Left colon (tissue), 2 donors: ENCODE measurements around the gene PRKAB1. TPM values are rescaled to one million over a fixed set of nuclear protein-coding genes. Genes with fewer than 3 reads are reported as not detected.
"Not testable (repeated sequence)": the region's sequence is repeated elsewhere in the genome, so short reads cannot be mapped to it uniquely, and the experiment has no call there.

Experiments
- ATAC-seq: fragments of 200-7000 bp; cut with Tn5 transposase; one replicate; pipeline ENCODE4 v1.9.1; 2020; ENCODE audit warnings: mild to moderate bottlenecking, moderate library complexity
- DNase-seq, 2 donors: peaks; one replicate each; pipeline ENCODE4 v3.0.0-alpha.2; 2020
- intact Hi-C, 2 donors: fragments of 100-400 bp; cut with DNase I in 1 of 2; cut with micrococcal nuclease in 1 of 2; formaldehyde crosslinking; loops; one replicate each; pipeline versions ENCODE4 v1.11.2 to v1.14.0; 2022; cut with DNase I, micrococcal nuclease
- total RNA-seq, 2 donors: library from RNA; stranded (reverse); fragmentation: NEBNext Ultra II Directional; extraction: Animal tissue kit (Norgen Biotek cat#: 25700); gene quantifications; one replicate each; pipeline ENCODE4 v1.2.1, GENCODE V29; 2021
- donor health status: DM: no; HTN: no; CAD: no.
- donor health status: DM: yes; HTN: yes; CAD: no.

PRKAB1 gene
- total RNA-seq, 2 donors from 2014 or later, result 62.2 to 111 TPM

DNA sequence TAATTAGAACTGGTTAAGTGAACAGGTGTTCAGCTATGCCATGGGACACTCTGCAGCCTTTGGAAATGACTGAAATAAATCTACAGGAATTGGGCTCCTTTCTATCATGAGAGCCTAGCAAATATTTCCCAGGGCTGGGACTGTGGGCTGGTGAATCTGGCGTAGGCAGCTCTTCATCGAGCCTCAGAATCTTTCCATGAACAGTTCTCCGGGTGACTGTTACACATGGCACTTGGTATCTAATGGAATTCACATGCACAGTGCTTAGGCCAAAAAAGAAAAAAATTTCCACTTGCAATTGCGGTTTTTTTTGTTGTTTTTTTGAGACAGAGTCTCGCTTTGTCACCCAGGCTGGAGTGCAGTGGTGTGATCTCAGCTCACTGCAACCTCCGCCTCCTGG is 32.1 kb downstream of the PRKAB1 start:
- intact Hi-C loops, result no loop called here
- ATAC-seq, result no peak
- DNase-seq, result no peak

DNA sequence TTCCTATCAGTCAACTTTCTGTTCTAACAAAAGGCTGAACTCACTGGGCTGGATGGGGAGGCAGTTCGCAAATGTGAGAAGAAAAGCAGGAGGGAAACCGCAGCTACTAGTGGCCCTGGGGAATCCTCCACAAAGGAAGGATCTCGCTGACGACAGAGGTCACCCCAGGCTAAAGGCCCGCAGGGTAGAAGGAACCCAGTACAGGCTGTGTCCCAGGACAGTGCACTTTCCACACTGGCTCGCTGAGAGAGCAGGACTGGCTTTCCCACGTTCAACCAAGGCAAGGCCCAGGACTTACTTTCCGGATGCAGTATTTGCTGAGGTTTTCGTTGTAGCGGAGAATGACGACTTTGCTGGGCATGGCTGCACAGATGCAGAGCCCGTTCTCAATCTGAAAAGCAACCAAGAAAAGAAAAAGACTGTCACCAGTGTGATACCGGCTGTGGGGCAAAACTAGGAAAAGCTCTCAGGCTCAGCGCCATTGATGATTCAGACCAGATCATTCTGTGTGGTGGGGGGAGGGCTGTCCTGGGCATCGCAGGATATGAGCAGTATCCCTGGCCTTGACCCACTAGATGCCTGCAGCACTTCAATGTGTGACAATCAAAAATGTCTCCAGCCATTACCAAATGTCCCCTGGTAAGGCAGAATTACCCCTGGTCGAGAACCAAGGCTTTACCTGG is 36.3 kb downstream of the PRKAB1 start:
- DNase-seq, result no peak
- ATAC-seq, result no peak
- intact Hi-C loops, result no loop called here

DNA sequence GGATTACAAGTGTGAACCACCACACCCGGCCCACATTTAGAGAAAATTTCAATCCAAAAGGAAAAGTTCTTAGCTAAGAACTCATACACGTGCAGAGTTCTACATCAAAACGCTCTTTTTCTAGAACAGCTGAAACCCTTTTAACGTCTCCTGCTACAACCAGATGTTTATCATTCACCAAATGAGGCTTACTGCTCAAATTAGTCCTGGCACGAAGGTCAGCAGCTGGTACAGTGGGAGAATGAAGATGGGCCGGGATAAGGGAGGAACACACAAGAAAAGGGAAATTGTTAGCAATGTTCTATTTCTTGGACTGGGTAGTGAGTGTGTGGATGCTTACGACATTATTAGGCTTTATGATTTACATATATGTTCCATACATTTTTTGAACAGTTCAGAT is 37.2 kb downstream of the PRKAB1 start:
- intact Hi-C loops, result no loop called here

DNA sequence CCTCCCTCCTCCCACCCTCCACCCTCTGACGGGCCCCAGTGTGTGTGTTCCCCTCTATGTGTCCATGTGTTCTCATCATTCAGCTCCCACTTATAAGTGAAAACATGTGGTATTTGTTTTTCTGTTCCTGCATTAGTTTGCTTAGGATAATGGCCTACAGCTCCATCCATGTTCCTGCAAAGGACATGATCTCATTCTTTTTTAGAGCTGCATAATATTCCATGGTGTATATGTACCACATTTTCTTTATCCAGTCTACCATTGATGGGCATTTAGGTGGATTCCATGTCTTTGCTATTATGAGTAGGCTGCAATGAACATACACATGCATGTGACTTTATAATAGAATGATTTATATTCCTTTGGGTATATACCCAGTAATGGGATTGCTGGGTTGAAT is 38.5 kb downstream of the PRKAB1 start:
- ATAC-seq, intact Hi-C loops, DNase-seq: not testable (repeated sequence)

More for the DNA sequence above, 37.2 kb downstream of the PRKAB1 start:
- no peak for ATAC-seq
- DNase-seq, result no peak

GRCh38 chr12:119710374-119710964 is 42.5 kb downstream of the PRKAB1 start:
- intact Hi-C loops, result no loop called here
- no peak for ATAC-seq
- DNase-seq, result no peak

DNA sequence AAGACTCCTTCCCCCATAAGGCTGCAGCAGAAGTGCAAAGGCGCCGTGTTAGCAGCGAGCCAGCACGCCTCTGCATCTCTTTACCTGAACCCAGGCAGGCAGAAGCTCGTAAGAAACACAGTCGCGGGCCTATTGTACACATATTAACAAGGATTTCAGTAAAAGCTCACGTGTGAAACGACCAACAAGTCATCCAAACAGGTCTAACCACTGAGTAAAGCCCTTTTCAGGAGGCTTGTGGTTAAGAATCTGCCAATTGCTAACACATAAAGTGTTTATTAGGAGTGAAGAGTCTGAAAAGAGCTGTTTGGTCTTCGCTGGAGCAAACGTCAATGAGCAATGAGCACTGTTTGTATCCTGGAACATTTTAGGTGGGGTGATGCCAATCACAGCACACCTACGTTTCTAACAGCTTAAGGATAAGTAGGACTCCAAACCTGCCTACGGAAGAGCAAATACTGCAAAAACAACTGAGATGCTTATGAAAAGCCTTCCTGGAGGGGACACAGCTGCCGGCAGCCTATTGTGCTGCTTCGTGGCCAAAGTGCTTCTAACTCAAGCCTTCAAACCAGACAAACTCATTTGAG is 43.1 kb downstream of the PRKAB1 start:
- intact Hi-C loops, result no loop called here
- no peak for ATAC-seq
- no peak for DNase-seq

DNA sequence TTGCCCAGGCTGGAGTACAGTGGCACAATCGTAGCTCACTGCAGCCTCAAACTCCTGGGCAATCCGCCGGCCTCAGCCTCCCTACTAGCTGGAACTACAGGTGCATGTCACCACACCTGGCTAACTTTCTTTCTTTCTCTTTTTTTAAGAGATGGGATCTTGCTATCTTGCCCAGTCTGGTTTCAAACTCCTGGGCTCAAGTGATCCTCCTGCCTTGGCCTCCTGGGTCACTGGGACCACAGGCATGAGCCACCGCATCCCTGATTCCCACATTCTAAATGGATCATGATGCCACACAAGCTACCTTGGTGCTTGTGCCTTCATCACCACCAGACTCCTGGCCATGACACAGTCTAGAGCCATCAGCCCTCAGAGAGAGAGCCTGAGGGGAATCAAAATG is 43.8 kb downstream of the PRKAB1 start:
- ATAC-seq (no peak), DNase-seq (no peak)
- intact Hi-C loops, result no loop called here

DNA sequence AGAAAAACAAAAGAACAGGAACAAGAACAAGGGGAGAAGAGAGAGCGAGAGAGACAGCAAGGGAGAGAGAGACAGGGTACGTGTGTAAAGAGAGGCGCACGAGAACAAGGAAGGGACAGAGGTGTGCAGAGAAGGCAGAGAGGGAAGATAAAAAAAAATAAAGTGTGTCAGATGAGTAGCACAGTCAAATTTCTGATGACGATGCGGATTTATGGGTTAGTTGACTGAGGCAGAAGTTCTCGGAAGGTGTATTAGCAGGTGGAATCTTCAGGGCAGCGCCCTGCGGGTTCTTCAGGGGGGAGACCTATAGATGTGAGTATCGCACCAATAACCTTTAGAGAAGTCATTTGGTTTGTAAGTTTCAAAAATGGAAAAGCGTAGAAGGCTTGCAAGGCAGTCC is 44.8 kb downstream of the PRKAB1 start:
- DNase-seq (no peak), ATAC-seq (no peak)
- intact Hi-C loops, result no loop called here

- ATAC-seq (no peak), DNase-seq (no peak)
- intact Hi-C loops, result no loop called here
Observed at GRCh38 chr12:119713551-119714031, 45.7 kb downstream of the PRKAB1 start.

- intact Hi-C loops, result no loop called here
- DNase-seq, result no peak
- ATAC-seq, result no peak
Observed at GRCh38 chr12:119714614-119715267, 46.8 kb downstream of the PRKAB1 start.

GRCh38 chr12:119715268-119715620 is 47.3 kb downstream of the PRKAB1 start:
- DNase-seq (no peak), ATAC-seq (no peak)
- intact Hi-C loops, result no loop called here

DNA sequence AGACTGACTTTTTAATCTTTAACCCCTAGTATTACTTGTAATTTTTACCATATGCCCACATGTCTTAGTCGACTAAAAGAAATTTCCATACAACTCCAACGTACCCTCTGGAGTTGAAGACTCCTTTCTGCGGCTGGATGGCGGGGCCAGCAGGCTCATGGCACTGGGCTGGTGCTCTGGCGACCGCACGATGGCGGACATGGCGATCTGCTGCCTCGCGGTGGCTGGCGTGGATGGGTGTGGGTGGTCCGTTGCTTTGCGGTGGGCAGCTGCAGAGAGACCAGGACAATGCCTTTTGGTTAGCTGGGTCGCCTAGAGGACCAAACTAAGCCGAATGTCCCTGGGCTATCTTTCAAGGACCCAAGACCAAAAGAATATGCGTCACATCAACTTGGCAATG is 50.2 kb downstream of the PRKAB1 start:
- intact Hi-C loops, result no loop called here
- ATAC-seq, result no peak
- DNase-seq, result no peak

DNA sequence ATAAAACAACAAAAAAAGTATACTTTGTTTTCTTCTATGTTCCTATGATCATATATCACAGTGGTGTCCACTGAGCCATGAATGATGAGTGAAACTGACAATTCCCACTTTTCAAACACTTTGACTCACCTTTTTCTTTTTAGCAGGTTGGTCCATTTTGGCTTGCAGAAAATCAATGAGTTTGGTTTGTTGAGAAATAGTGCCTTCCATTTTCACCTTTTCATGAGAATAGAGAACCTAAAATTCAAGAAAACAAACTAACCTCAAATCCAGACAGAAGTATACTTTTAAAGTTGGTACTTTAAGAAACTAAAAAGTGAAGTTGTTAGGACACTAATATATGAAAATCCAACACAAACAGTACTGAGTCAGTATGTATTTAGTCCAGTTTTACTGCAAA is 52.4 kb downstream of the PRKAB1 start:
- no peak for ATAC-seq
- intact Hi-C loops, result no loop called here
- no peak for DNase-seq

GRCh38 chr12:119721306-119721705 is 53.4 kb downstream of the PRKAB1 start:
- intact Hi-C loops, result no loop called here
- no peak for ATAC-seq
- DNase-seq, result no peak

DNA sequence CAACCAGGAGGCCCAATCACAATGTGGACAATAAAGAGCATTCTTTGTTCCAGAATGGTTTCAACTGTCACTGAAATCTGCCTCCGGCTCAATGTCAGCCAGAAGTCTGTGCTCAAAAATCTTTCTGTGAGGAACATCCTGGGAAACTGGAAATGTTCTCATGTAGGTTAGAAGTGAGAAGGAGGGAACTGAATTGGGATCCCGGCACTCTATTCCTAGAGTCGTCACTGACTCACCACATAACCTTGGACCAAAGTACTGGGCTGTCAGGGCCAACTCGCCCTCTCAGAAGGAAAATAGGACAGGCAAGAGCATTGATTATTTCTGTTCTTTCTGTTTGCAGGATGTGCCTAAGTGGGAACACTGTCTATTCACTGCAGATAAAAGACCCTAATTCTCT is 57.6 kb downstream of the PRKAB1 start:
- DNase-seq, result no peak

DNA sequence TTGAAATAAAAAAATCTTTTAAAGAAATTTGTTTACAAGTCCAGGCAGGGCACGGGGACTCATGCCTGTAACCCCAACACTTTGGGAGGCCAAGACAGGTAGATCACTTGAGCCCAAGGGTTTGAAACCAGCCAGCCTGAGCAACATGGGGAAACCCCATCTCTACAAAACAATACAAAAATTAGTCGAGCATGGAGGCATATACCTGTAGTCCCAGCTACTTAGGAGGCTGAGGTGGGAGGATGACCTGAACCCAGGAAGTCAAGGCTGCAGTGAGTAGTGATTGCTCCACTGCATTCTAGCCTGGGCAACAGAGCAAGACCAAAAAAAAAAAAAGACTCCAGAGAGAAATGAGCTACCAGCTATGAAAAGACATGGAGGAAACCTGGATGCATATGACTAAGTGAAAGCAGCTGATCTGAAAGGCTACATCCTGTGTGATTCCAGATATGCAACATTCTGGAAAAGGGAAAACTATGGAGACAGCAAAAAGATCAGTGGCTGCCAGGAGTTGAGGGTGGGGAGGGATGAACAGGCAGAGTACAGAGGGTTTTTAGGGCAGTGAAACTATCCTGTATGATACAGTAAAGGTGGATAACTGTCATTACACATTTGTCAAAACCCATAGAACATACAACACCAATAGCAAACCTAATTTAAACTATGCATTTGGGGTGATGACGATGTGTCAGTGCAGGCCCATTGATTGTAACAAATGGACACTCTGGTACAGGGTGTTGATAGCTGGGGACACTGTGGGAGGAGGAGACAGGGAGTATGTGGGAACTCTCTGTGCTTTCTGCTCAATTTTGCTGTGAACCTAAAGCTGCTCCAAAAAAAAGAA is 59.9 kb downstream of the PRKAB1 start:
- no peak for ATAC-seq
- no peak for DNase-seq
- intact Hi-C loops, result no loop called here

More for the DNA sequence above, 57.6 kb downstream of the PRKAB1 start:
- intact Hi-C loops, result no loop called here
- peak; percentile 64 for ATAC-seq

DNA sequence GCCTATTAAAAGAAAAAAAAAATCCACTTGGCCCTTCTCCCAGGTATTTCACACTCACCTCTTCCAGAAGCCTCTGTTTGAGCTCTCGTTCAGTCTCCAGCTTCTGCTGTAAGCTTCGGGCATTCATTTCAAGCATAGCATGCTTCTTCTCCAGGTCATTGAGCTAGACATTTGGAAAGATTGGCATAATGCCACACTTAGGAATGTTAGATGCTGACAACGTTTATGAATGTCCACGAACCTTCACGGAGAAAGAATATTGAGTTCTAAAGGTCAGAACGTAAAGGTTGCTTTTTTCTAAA is 60.5 kb downstream of the PRKAB1 start:
- ATAC-seq, result no peak
- intact Hi-C loops, result no loop called here
- DNase-seq, result no peak

GRCh38 chr12:119729871-119730270 is 61.9 kb downstream of the PRKAB1 start:
- DNase-seq (no peak), ATAC-seq (no peak)
- intact Hi-C loops, result no loop called here

- no peak for DNase-seq
- intact Hi-C loops, result no loop called here
- no peak for ATAC-seq
Observed at GRCh38 chr12:119730381-119730780, 62.4 kb downstream of the PRKAB1 start.
